SK-N-SH (cell line): ENCODE data around the gene PIAS1.

Experiments
- CHD2 ChIP-seq: fragments of 150-350 bp; IDR thresholded peaks from 2 replicates; pipeline ENCODE4 v1.6.1; 2018; ENCODE audit warnings: low read length; ENCODE audit not compliant: partially characterized antibody
- RCOR1 ChIP-seq: fragments of 150-350 bp; IDR thresholded peaks from 2 replicates; pipeline ENCODE4 v1.6.1; 2017; ENCODE audit warnings: antibody characterized with exemption, low read length
- TCF12 ChIP-seq: IDR thresholded peaks from 2 replicates; pipeline ENCODE4 v1.4.0; 2012
- YY1 ChIP-seq: IDR thresholded peaks from 2 replicates; pipeline ENCODE4 v1.4.0; 2012; ENCODE audit warnings: low read depth, mild to moderate bottlenecking
- TF ChIP-seq, protein P1 (sequence below): fragments of 200-600 bp; sonication (generic); IDR thresholded peaks from 2 replicates; pipeline ENCODE4 v1.6.1; 2017; ENCODE audit warnings: antibody characterized with exemption, mild to moderate bottlenecking, moderate library complexity

- TF ChIP-seq YY1 (no peak), CHD2 (no peak), TCF12 (no peak), RCOR1 (no peak)
- TF ChIP-seq, protein P1, sequence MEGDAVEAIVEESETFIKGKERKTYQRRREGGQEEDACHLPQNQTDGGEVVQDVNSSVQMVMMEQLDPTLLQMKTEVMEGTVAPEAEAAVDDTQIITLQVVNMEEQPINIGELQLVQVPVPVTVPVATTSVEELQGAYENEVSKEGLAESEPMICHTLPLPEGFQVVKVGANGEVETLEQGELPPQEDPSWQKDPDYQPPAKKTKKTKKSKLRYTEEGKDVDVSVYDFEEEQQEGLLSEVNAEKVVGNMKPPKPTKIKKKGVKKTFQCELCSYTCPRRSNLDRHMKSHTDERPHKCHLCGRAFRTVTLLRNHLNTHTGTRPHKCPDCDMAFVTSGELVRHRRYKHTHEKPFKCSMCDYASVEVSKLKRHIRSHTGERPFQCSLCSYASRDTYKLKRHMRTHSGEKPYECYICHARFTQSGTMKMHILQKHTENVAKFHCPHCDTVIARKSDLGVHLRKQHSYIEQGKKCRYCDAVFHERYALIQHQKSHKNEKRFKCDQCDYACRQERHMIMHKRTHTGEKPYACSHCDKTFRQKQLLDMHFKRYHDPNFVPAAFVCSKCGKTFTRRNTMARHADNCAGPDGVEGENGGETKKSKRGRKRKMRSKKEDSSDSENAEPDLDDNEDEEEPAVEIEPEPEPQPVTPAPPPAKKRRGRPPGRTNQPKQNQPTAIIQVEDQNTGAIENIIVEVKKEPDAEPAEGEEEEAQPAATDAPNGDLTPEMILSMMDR = no peak
Measured at GRCh38 chr15:68206711-68207151, 152.6 kb downstream of the PIAS1 start.
